Left lung (tissue), 10 donors: Measurements from ENCODE around the gene UMOD. TPM values are rescaled to one million over a fixed set of nuclear protein-coding genes. Genes with fewer than 3 reads are reported as not detected.

Source experiments
- ATAC-seq: fragments of 200-7000 bp; cut with Tn5 transposase; one replicate; pipeline ENCODE4 v1.9.1; 2020; ENCODE audit warnings: moderate library complexity
- DNase-seq, 4 donors: peaks; one replicate each; pipeline ENCODE4 v3.0.0-alpha.2; 2013 to 2020
- H3K27ac ChIP-seq, 2 donors: fragments of 200-600 bp; sonication (generic) in 1 of 2; one replicate each; pipeline versions ENCODE4 v1.5.0 to v1.8.0; 2020 to 2021
- H3K27me3 ChIP-seq, 2 donors: fragments of 200-600 bp; sonication (generic) in 1 of 2; one replicate each; pipeline versions ENCODE4 v1.5.0 to v1.8.0; 2020 to 2021
- H3K36me3 ChIP-seq, 2 donors: fragments of 200-600 bp; sonication (generic) in 1 of 2; one replicate each; pipeline versions ENCODE4 v1.5.0 to v1.8.0; 2020 to 2021
- H3K4me1 ChIP-seq, 2 donors: fragments of 200-600 bp; one replicate each; pipeline ENCODE4 v1.8.0; 2021
- H3K4me3 ChIP-seq, 2 donors: fragments of 200-600 bp; sonication (generic) in 1 of 2; one replicate each; pipeline versions ENCODE4 v1.5.0 to v1.8.0; 2020 to 2021; ENCODE audit warnings: mild to moderate bottlenecking in 1 of 2
- H3K9me3 ChIP-seq, 2 donors: fragments of 200-600 bp; sonication (generic) in 1 of 2; one replicate each; pipeline versions ENCODE4 v1.5.0 to v1.8.0; 2020 to 2021
- CTCF ChIP-seq, 2 donors: fragments of 200-600 bp; sonication (generic) in 1 of 2; IDR thresholded peaks; one replicate each; pipeline versions ENCODE4 v1.5.0 to v1.8.0; 2021; ENCODE audit warnings: antibody characterized with exemption in 2 of 2
- intact Hi-C, 2 donors: fragments of 100-400 bp; cut with DNase I; formaldehyde crosslinking; loops; one replicate each; pipeline versions ENCODE4 v1.11.2 to v1.14.2; 2022
- polyA plus RNA-seq, 6 donors: library from polyadenylated mRNA; unstranded; fragments of 120-200 nt; gene quantifications; one replicate each; pipeline ENCODE4 v1.2.1, GENCODE V29; 2013; ENCODE audit not compliant: insufficient read length in 6 of 6
- total RNA-seq, 2 donors: library from RNA; stranded (reverse); fragmentation: NEBNext Ultra II Directional; extraction: Animal tissue kit (Norgen Biotek cat#: 25700); gene quantifications; one replicate each; pipeline ENCODE4 v1.2.1, GENCODE V29; 2021
- donor health status: DM: no; HTN: yes; CAD: no.
- donor health status: DM: no; HTN: no; CAD: no.

The UMOD gene
- total and polyA plus RNA-seq, 8 donors: 0.11 to 2.5 (median 0.20) TPM; not detected in 2

GRCh38 chr16:20285993-20286499 lies 66.5 kb downstream of the UMOD start:
- no peak for DNase-seq
- no peaks in the 10 kb centered on the region for H3K36me3 ChIP-seq
- no peak overlapping the region for H3K4me3 ChIP-seq
- H3K27me3 ChIP-seq: peaks cover 0 to 10% of the 10 kb centered on the region in 2 donors
- H3K4me1 ChIP-seq: no peaks in the 10 kb centered on the region
- H3K9me3 ChIP-seq: no peaks in the 10 kb centered on the region
- H3K27ac ChIP-seq: no peak overlapping the region
- ATAC-seq: no peak
- intact Hi-C loops: no loop called here
- no peak for TF ChIP-seq CTCF (IDR thresholded peaks at IDR 0.05)

Other genes with a start within 250 kb of the UMOD start
- not detected for gene GP2, start 25.2 kb downstream of the UMOD start, total RNA-seq
- gene GP2, start 25.2 kb downstream of the UMOD start, polyA plus RNA-seq: under 1 TPM in 4 of 6 donors, not detected in 2; 0.07 to 0.24 (median 0.10) TPM
- not detected for gene PDILT, start 52.0 kb upstream of the UMOD start, total RNA-seq
- gene PDILT, start 52.0 kb upstream of the UMOD start, polyA plus RNA-seq: not detected
- 1 to 10 TPM in 1 of 2 donors, under 1 TPM in 1; 0.96 to 3.1 TPM for gene ACSM5, start 56.8 kb upstream of the UMOD start, total RNA-seq
- under 1 TPM; 0.24 to 0.77 (median 0.61) TPM for gene ACSM5, start 56.8 kb upstream of the UMOD start, polyA plus RNA-seq
- gene ACSM2A, start 98.8 kb upstream of the UMOD start, total RNA-seq: not detected
- gene ACSM2A, start 98.8 kb upstream of the UMOD start, polyA plus RNA-seq: 1 to 10 TPM in 1 of 6 donors, under 1 TPM in 5; 0.29 to 1.1 (median 0.53) TPM
- not detected for gene ACSM2B, start 223.7 kb upstream of the UMOD start, total RNA-seq
- gene ACSM2B, start 223.7 kb upstream of the UMOD start, polyA plus RNA-seq: 1 to 10 TPM in 2 of 6 donors, under 1 TPM in 4; 0.58 to 1.8 (median 0.90) TPM